Keratinocyte (primary cell): ENCODE measurements around the gene ADAMTS9. TPM values are rescaled to one million over a fixed set of nuclear protein-coding genes. Genes with fewer than 3 reads are reported as not detected.

Experiments used
- DNase-seq: peaks from one replicate; pipeline ENCODE4 v3.0.0-alpha.2; 2011; ENCODE audit warnings: low read depth, missing footprints, low spot score
- FAIRE-seq: peaks from 2 replicates; lab custom pipeline; 2011; peaks lifted over from hg19 to GRCh38; lab: Jason Lieb, UNC
- H2AFZ ChIP-seq: 2 replicates; pipeline ENCODE4 v1.6.0; 2012; ENCODE audit warnings: low read length, control low read depth, inconsistent platforms; ENCODE audit not compliant: control insufficient read depth
- H3K27ac ChIP-seq: 2 replicates; pipeline ENCODE4 v1.5.1; 2011; ENCODE audit warnings: low read length; ENCODE audit not compliant: control insufficient read depth, insufficient read depth
- H3K27me3 ChIP-seq: 3 replicates; pipeline ENCODE4 v1.6.0; 2011; ENCODE audit warnings: low read length; ENCODE audit not compliant: control insufficient read depth, insufficient read depth; ENCODE audit errors: extremely low read depth
- H3K36me3 ChIP-seq, 2 experiments: 2 replicates in 1 of 2; 3 replicates in 1 of 2; pipeline ENCODE4 v1.5.1; 2011; ENCODE audit warnings: low read length in 2 of 2, mild to moderate bottlenecking in 1 of 2; ENCODE audit not compliant: control insufficient read depth in 2 of 2, insufficient read depth in 2 of 2; ENCODE audit errors: extremely low read depth in 1 of 2
- H3K4me1 ChIP-seq: 3 replicates; pipeline ENCODE4 v1.5.1; 2011; ENCODE audit warnings: low read length; ENCODE audit not compliant: control insufficient read depth, insufficient read depth; ENCODE audit errors: extremely low read depth
- H3K4me2 ChIP-seq: 3 replicates; pipeline ENCODE4 v1.6.0; 2011; ENCODE audit warnings: low read depth, low read length; ENCODE audit not compliant: control insufficient read depth, insufficient read depth; ENCODE audit errors: extremely low read depth
- H3K4me3 ChIP-seq, 3 experiments: fragments of 200-600 bp in 1 of 3; sonication (generic) in 1 of 3; 2 replicates in 2 of 3; 3 replicates in 1 of 3; pipeline ENCODE4 v1.5.1; 2011 to 2016; ENCODE audit warnings: low read length in 3 of 3, mild to moderate bottlenecking in 3 of 3, control low read depth in 2 of 3, inconsistent platforms in 1 of 3, low read depth in 1 of 3, mixed read lengths in 1 of 3, mixed run types in 1 of 3, moderate library complexity in 1 of 3; ENCODE audit not compliant: control insufficient read depth in 2 of 3, insufficient read depth in 2 of 3; ENCODE audit errors: extremely low read depth in 1 of 3
- H3K79me2 ChIP-seq: 2 replicates; pipeline ENCODE4 v1.6.0; 2012; ENCODE audit warnings: low read length; ENCODE audit not compliant: control insufficient read depth, insufficient read depth
- H3K9ac ChIP-seq: 3 replicates; pipeline ENCODE4 v1.6.0; 2011; ENCODE audit warnings: low read length; ENCODE audit not compliant: control insufficient read depth, insufficient read depth; ENCODE audit errors: extremely low read depth
- H3K9me1 ChIP-seq: 3 replicates; pipeline ENCODE4 v1.6.0; 2011; ENCODE audit warnings: low read length; ENCODE audit not compliant: control insufficient read depth, insufficient read depth; ENCODE audit errors: extremely low read depth
- H3K9me3 ChIP-seq: 2 replicates; pipeline ENCODE4 v1.5.1; 2012; ENCODE audit warnings: low read depth, low read length; ENCODE audit not compliant: control insufficient read depth
- H4K20me1 ChIP-seq: 3 replicates; pipeline ENCODE4 v1.6.0; 2011; ENCODE audit warnings: low read length; ENCODE audit not compliant: control insufficient read depth, insufficient read depth; ENCODE audit errors: extremely low read depth
- EZH2 ChIP-seq: IDR thresholded peaks from one replicate; pipeline ENCODE4 v1.6.1; 2012; ENCODE audit warnings: inconsistent platforms, mild to moderate bottlenecking, low read length, moderate library complexity
- dilution Hi-C: fragments of 300-500 bp; cut with MboI; formaldehyde crosslinking; loops from one replicate; pipeline ENCODE4 v1.7.0; 2020; ENCODE audit warnings: low sequenced_read_pairs; ENCODE audit not compliant: extremely low pct_ligation_motif_present
- polyA plus RNA-seq, 5 experiments: library from polyadenylated mRNA; depleted of rRNA in 3 of 5; stranded (reverse) in 3 of 5; stranded (forward) in 1 of 5; unstranded in 1 of 5; fragments of >200 nt; gene quantifications; 1 replicate in 1 of 5; 2 replicates in 3 of 5; 3 replicates in 1 of 5; pipeline versions ENCODE4 v1.2.1 to v1.2.3, GENCODE V29; 2011 to 2012; ENCODE audit warnings: missing spikeins in 2 of 5, low read depth in 1 of 5, low replicate concordance in 1 of 5
- TF ChIP-seq, protein P1 (sequence below), 3 experiments: IDR thresholded peaks in 1 of 3; conservative IDR thresholded peaks in 1 of 3; optimal IDR thresholded peaks in 1 of 3; 2 replicates in 2 of 3; 3 replicates in 1 of 3; pipeline versions ENCODE3 to v1.5.1; 2011; ENCODE audit warnings: low read length in 3 of 3, mild to moderate bottlenecking in 3 of 3, moderate library complexity in 2 of 3, control low read depth in 1 of 3, inconsistent platforms in 1 of 3; ENCODE audit not compliant: insufficient read depth in 2 of 3; ENCODE audit errors: extremely low read depth in 1 of 3

Gene ADAMTS9
- polyA plus RNA-seq, 1 donor (not counting 4 experiments of a cell fraction or from before 2014, with no cell fraction given) = 0.43 TPM

DNA sequence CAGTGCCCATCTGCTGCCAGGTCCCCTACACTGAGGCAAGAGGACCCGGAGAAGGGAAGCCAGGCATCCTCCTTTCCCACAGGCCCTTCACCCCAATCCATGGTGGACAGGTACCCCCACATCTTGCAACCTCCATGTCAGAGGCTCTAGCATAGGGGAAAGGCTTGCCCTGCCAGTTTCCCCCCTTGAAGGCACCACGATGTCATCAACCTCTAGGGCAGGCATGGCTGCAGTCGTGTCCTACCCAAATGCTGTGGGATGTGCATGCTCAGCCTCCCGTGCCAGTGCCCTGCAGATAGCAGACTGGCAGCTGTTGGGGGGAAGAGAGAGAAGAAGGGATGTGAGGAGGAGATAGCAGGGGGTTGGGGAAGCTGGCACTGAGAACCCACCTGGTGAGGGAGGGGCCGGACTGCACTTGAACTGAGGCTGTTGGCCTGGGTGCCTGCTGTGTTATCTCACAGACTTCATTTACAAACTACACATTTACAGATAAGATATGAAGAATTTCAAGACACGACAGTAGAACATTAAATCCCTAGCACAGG, 197.5 kb downstream of the ADAMTS9 start:
- H3K36me3 ChIP-seq = no peaks in the 10 kb centered on the region
- no peak overlapping the region for H3K9ac ChIP-seq
- no peak for DNase-seq
- no peaks in the 10 kb centered on the region for H3K4me1 ChIP-seq
- H3K9me3 ChIP-seq = no peaks in the 10 kb centered on the region
- H3K27me3 ChIP-seq = peaks cover 11% of the 10 kb centered on the region
- no peak overlapping the region for H3K4me3 ChIP-seq
- no peak overlapping the region for H3K4me2 ChIP-seq
- no peak for FAIRE-seq
- H2AFZ ChIP-seq = no peak overlapping the region
- no peaks in the 10 kb centered on the region for H3K9me1 ChIP-seq
- H4K20me1 ChIP-seq = no peaks in the 10 kb centered on the region
- H3K27ac ChIP-seq = no peak overlapping the region
- dilution Hi-C loops = no loop called here
- no peaks in the 10 kb centered on the region for H3K79me2 ChIP-seq
- no peak for TF ChIP-seq EZH2
- TF ChIP-seq, protein P1, sequence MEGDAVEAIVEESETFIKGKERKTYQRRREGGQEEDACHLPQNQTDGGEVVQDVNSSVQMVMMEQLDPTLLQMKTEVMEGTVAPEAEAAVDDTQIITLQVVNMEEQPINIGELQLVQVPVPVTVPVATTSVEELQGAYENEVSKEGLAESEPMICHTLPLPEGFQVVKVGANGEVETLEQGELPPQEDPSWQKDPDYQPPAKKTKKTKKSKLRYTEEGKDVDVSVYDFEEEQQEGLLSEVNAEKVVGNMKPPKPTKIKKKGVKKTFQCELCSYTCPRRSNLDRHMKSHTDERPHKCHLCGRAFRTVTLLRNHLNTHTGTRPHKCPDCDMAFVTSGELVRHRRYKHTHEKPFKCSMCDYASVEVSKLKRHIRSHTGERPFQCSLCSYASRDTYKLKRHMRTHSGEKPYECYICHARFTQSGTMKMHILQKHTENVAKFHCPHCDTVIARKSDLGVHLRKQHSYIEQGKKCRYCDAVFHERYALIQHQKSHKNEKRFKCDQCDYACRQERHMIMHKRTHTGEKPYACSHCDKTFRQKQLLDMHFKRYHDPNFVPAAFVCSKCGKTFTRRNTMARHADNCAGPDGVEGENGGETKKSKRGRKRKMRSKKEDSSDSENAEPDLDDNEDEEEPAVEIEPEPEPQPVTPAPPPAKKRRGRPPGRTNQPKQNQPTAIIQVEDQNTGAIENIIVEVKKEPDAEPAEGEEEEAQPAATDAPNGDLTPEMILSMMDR (optimal IDR thresholded peaks at IDR 0.05 in 1 of 3, IDR thresholded peaks at IDR 0.05 in 1 of 3, conservative IDR thresholded peaks at IDR 0.05 in 1 of 3; ENCODE audit: extremely low read depth in 1 of 3, insufficient read depth in 2 of 3, low read length in 3 of 3) = no peak

DNA sequence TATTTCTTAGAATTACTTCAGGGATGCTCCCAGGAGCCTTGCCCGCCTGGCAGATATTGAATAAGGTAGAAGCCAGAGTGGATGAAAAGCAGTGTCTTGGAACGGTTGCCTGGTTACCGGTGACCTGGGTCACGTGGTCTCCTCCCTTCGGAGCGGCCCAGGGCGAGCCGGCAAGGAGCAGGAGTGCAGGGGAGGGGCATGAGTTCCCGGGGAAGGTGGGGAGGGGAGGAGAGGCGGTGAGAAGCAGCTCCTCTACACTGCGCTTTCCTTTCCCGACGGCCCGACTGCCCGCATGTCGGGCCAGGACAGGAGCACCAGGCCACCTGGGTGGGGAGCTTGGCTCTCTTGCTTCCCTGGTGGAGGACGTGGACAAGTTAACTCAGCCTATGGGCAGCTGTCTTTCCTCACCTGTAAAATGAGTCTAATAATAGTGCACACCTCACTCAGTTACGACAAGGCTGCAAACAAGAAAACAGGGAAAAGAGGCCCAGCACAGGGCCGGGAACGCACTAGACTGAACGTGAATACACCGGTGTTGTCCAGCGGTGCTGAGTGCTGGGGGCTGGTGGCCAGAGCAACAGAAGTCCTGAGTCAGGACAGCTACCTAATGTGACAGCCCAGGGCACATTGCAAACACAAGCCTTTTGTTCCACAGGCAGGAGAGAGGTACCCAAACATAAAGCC, 198.3 kb downstream of the ADAMTS9 start:
- Histone ChIP-seq H3K4me1 (no peaks in the 10 kb centered on the region), H3K4me2 (peak overlapping the region; percentile 57), H3K9ac (no peak overlapping the region), H3K27me3 (peaks cover 11% of the 10 kb centered on the region), H2AFZ (peak overlapping the region; percentile 81), H3K36me3 (no peaks in the 10 kb centered on the region), H3K9me1 (no peaks in the 10 kb centered on the region), H4K20me1 (no peaks in the 10 kb centered on the region), H3K79me2 (no peaks in the 10 kb centered on the region), H3K27ac (no peak overlapping the region), H3K9me3 (no peaks in the 10 kb centered on the region), H3K4me3 (peak overlapping the region in 1 of 3 experiments; percentile 18)
- FAIRE-seq (no peak), DNase-seq (no peak)
- dilution Hi-C loops = no loop called here
- TF ChIP-seq, protein P1 (optimal IDR thresholded peaks at IDR 0.05 in 1 of 3, IDR thresholded peaks at IDR 0.05 in 1 of 3, conservative IDR thresholded peaks at IDR 0.05 in 1 of 3; ENCODE audit: extremely low read depth in 1 of 3, insufficient read depth in 2 of 3, low read length in 3 of 3) = no peak
- TF ChIP-seq EZH2 = no peak
